Measurements from ENCODE around the gene HDDC2.

Gene HDDC2

DNA sequence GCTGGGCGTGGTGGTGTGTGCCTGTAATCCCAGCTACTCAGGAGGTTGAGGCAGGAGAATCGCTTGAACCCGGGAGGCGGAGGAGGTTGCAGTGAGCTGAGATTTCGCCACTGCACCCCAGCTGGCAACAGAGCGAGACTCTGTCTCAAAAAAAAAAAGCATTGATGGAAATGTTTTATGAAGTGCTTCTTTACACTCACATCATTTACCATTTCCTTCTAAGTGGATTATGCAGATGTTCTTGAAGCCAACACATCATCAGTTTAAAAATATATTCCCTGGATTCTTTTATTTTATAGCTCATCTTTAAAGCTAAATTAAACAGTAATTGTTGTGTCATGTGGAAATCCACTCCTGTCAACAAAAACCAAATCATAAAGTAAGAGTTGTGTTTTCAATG, 35.9 kb upstream of the HDDC2 start:
- no peak overlapping the region for H2AFZ ChIP-seq (ENCODE audit: low read depth)
- no peaks in the 10 kb centered on the region for H3K36me3 ChIP-seq (ENCODE audit: insufficient read depth)
- no peak overlapping the region for H3K27ac ChIP-seq
- no peaks in the 10 kb centered on the region for H3K27me3 ChIP-seq (ENCODE audit: insufficient read depth, low read depth)
- TF ChIP-seq, protein P1, sequence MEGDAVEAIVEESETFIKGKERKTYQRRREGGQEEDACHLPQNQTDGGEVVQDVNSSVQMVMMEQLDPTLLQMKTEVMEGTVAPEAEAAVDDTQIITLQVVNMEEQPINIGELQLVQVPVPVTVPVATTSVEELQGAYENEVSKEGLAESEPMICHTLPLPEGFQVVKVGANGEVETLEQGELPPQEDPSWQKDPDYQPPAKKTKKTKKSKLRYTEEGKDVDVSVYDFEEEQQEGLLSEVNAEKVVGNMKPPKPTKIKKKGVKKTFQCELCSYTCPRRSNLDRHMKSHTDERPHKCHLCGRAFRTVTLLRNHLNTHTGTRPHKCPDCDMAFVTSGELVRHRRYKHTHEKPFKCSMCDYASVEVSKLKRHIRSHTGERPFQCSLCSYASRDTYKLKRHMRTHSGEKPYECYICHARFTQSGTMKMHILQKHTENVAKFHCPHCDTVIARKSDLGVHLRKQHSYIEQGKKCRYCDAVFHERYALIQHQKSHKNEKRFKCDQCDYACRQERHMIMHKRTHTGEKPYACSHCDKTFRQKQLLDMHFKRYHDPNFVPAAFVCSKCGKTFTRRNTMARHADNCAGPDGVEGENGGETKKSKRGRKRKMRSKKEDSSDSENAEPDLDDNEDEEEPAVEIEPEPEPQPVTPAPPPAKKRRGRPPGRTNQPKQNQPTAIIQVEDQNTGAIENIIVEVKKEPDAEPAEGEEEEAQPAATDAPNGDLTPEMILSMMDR (conservative IDR thresholded peaks at IDR 0.05; ENCODE audit: low read depth, low read length), result no peak
- no peak overlapping the region for H3K4me2 ChIP-seq
- H3K9ac ChIP-seq, result no peak overlapping the region
- no peaks in the 10 kb centered on the region for H4K20me1 ChIP-seq (ENCODE audit: insufficient read depth)
- H3K4me1 ChIP-seq (ENCODE audit: low read depth, poor library complexity, severe bottlenecking), result no peaks in the 10 kb centered on the region
- H3K4me3 ChIP-seq (IDR thresholded peaks at IDR 0.05; ENCODE audit: insufficient read depth, low read depth, low read length), result no peak overlapping the region
- H3K79me2 ChIP-seq (ENCODE audit: insufficient read depth, low read depth), result no peaks in the 10 kb centered on the region

DNA sequence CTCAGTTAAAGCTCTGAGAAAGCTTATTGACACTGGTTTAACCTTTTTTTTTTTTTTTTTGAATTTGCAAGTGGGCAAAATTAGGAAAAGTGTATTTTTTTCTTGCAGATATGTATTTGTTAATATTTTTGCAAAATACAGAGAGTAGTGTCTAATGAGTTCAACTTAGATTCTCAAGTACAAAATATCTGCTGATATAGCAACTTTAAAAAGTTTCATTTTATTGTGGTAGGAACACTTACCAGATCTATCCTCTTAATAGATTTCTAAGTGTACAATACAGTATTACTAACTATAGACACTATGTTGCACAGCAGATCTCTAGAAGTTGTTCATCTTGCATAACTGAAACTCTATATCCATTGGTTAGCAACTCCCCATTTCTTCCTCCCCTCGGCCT, 30.9 kb upstream of the HDDC2 start:
- no peak overlapping the region for H3K4me2 ChIP-seq
- no peak overlapping the region for H3K9ac ChIP-seq
- no peaks in the 10 kb centered on the region for H3K4me1 ChIP-seq (ENCODE audit: low read depth, poor library complexity, severe bottlenecking)
- no peaks in the 10 kb centered on the region for H3K79me2 ChIP-seq (ENCODE audit: insufficient read depth, low read depth)
- no peaks in the 10 kb centered on the region for H3K27me3 ChIP-seq (ENCODE audit: insufficient read depth, low read depth)
- no peak overlapping the region for H2AFZ ChIP-seq (ENCODE audit: low read depth)
- TF ChIP-seq, protein P1 (conservative IDR thresholded peaks at IDR 0.05; ENCODE audit: low read depth, low read length), result no peak
- H3K27ac ChIP-seq, result no peak overlapping the region
- no peaks in the 10 kb centered on the region for H4K20me1 ChIP-seq (ENCODE audit: insufficient read depth)
- no peaks in the 10 kb centered on the region for H3K36me3 ChIP-seq (ENCODE audit: insufficient read depth)
- H3K4me3 ChIP-seq (IDR thresholded peaks at IDR 0.05; ENCODE audit: insufficient read depth, low read depth, low read length), result no peak overlapping the region

DNA sequence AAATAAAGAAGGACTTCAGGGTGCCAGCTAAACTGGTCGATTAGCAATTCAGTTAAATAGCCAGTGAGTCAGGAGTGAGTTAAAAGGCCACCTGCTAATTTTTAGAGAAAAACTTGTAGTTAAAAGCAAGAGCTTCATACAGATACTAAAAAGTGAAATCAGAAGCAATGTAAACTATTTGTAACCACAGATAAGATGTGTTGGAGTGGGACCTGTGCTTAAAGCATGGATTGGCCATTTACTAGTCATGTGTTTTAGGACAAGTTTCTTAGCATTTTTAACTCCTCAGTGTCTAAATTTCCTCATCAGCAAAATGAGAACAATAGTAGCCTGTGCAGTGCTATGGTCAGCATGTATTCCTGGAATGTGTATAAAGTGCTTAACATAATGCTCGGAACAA, 23.8 kb upstream of the HDDC2 start:
- Histone ChIP-seq H3K4me2 (no peak overlapping the region), H3K27ac (no peak overlapping the region), H2AFZ (ENCODE audit: low read depth) (no peak overlapping the region), H3K27me3 (ENCODE audit: insufficient read depth, low read depth) (no peaks in the 10 kb centered on the region), H3K4me1 (ENCODE audit: low read depth, poor library complexity, severe bottlenecking) (no peaks in the 10 kb centered on the region), H3K79me2 (ENCODE audit: insufficient read depth, low read depth) (no peaks in the 10 kb centered on the region), H3K36me3 (ENCODE audit: insufficient read depth) (no peaks in the 10 kb centered on the region), H3K9ac (no peak overlapping the region), H3K4me3 (IDR thresholded peaks at IDR 0.05; ENCODE audit: insufficient read depth, low read depth, low read length) (no peak overlapping the region), H4K20me1 (ENCODE audit: insufficient read depth) (no peaks in the 10 kb centered on the region)
- TF ChIP-seq, protein P1 (conservative IDR thresholded peaks at IDR 0.05; ENCODE audit: low read depth, low read length), result no peak

DNA sequence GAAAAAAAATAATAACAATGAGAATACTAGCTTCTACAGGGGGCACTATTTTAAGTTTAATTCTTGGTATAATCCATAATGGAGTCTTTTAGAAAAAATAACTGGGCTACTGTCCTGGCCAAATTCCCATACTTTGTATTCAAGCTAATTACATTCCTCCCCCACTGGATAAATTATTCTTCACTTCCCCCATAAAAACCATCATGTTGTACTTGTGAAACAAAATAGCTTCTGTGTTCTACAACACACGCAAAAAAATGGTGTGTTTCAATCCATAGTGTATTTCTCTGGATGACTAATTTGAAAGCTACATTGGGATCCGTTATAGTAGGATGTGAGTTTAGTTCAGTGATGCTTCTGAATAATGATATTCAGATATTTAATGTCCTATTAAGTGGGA, 21.6 kb upstream of the HDDC2 start:
- TF ChIP-seq, protein P1 (conservative IDR thresholded peaks at IDR 0.05; ENCODE audit: low read depth, low read length), result no peak

More for the DNA sequence above, 21.6 kb upstream of the HDDC2 start:
- no peaks in the 10 kb centered on the region for H4K20me1 ChIP-seq (ENCODE audit: insufficient read depth)
- H3K36me3 ChIP-seq (ENCODE audit: insufficient read depth), result no peaks in the 10 kb centered on the region
- no peak overlapping the region for H2AFZ ChIP-seq (ENCODE audit: low read depth)
- H3K27ac ChIP-seq, result no peak overlapping the region
- no peak overlapping the region for H3K4me2 ChIP-seq
- no peaks in the 10 kb centered on the region for H3K4me1 ChIP-seq (ENCODE audit: low read depth, poor library complexity, severe bottlenecking)
- H3K4me3 ChIP-seq (IDR thresholded peaks at IDR 0.05; ENCODE audit: insufficient read depth, low read depth, low read length), result no peak overlapping the region
- H3K27me3 ChIP-seq (ENCODE audit: insufficient read depth, low read depth), result no peaks in the 10 kb centered on the region
- no peak overlapping the region for H3K9ac ChIP-seq
- H3K79me2 ChIP-seq (ENCODE audit: insufficient read depth, low read depth), result no peaks in the 10 kb centered on the region

Measured in KMS-11 (cell line).